Progenitor cell of endocrine pancreas (in vitro differentiated cells): ENCODE results near the gene DPP6. TPM values are rescaled to one million over a fixed set of nuclear protein-coding genes. Genes with fewer than 3 reads are reported as not detected.

Experiments
- DNase-seq: peaks from one replicate; pipeline ENCODE4 v3.0.0; 2021; ENCODE audit warnings: low spot score; ENCODE audit not compliant: unreplicated experiment
- H3K27ac Mint-ChIP-seq: 2 replicates; pipeline ENCODE4 v1.8.0; 2021; ENCODE audit warnings: mild to moderate bottlenecking, moderate library complexity, mixed read lengths
- H3K27me3 Mint-ChIP-seq: 2 replicates; pipeline ENCODE4 v1.8.0; 2021; ENCODE audit warnings: mixed read lengths
- H3K36me3 Mint-ChIP-seq: 2 replicates; pipeline ENCODE4 v1.8.0; 2022; ENCODE audit warnings: mixed read lengths; ENCODE audit not compliant: insufficient read depth
- H3K4me1 Mint-ChIP-seq: 2 replicates; pipeline ENCODE4 v1.8.0; 2021; ENCODE audit warnings: low read depth, mixed read lengths
- H3K4me3 Mint-ChIP-seq: 2 replicates; pipeline ENCODE4 v1.8.0; 2021; ENCODE audit warnings: low read depth, mild to moderate bottlenecking, moderate library complexity, mixed read lengths
- H3K9me3 Mint-ChIP-seq: 2 replicates; pipeline ENCODE4 v1.8.0; 2021; ENCODE audit warnings: low read depth, mixed read lengths
- total RNA-seq: library from RNA; stranded (reverse); gene quantifications from 2 replicates; pipeline ENCODE4 v1.2.1, GENCODE V29; 2021
- TF ChIP-seq, protein P1 (sequence below): fragments of 200-600 bp; sonication (generic); IDR thresholded peaks from one replicate; pipeline ENCODE4 v1.5.0; 2021; ENCODE audit warnings: antibody characterized with exemption, mild to moderate bottlenecking; ENCODE audit not compliant: unreplicated experiment

The DPP6 gene
- total RNA-seq, 1 donor from 2014 or later: 13.4 TPM

GRCh38 chr7:154767821-154768415 is 715.7 kb downstream of the DPP6 start:
- Mint-ChIP-seq H3K9me3 (no peaks in the 10 kb centered on the region), H3K27ac (no peak overlapping the region), H3K27me3 (peaks cover 5% of the 10 kb centered on the region), H3K36me3 (peaks cover 4% of the 10 kb centered on the region), H3K4me1 (no peaks in the 10 kb centered on the region), H3K4me3 (no peak overlapping the region)
- no peak for DNase-seq
- TF ChIP-seq, protein P1, sequence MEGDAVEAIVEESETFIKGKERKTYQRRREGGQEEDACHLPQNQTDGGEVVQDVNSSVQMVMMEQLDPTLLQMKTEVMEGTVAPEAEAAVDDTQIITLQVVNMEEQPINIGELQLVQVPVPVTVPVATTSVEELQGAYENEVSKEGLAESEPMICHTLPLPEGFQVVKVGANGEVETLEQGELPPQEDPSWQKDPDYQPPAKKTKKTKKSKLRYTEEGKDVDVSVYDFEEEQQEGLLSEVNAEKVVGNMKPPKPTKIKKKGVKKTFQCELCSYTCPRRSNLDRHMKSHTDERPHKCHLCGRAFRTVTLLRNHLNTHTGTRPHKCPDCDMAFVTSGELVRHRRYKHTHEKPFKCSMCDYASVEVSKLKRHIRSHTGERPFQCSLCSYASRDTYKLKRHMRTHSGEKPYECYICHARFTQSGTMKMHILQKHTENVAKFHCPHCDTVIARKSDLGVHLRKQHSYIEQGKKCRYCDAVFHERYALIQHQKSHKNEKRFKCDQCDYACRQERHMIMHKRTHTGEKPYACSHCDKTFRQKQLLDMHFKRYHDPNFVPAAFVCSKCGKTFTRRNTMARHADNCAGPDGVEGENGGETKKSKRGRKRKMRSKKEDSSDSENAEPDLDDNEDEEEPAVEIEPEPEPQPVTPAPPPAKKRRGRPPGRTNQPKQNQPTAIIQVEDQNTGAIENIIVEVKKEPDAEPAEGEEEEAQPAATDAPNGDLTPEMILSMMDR: no peak

- TF ChIP-seq, protein P1: no peak
- H3K4me3 Mint-ChIP-seq: no peak overlapping the region
- H3K36me3 Mint-ChIP-seq: peaks cover 4% of the 10 kb centered on the region
- no peak overlapping the region for H3K27ac Mint-ChIP-seq
- H3K4me1 Mint-ChIP-seq: no peaks in the 10 kb centered on the region
- peaks cover 5% of the 10 kb centered on the region for H3K27me3 Mint-ChIP-seq
- DNase-seq: no peak
- no peaks in the 10 kb centered on the region for H3K9me3 Mint-ChIP-seq
Measured at GRCh38 chr7:154769001-154769400, 716.8 kb downstream of the DPP6 start.

DNA sequence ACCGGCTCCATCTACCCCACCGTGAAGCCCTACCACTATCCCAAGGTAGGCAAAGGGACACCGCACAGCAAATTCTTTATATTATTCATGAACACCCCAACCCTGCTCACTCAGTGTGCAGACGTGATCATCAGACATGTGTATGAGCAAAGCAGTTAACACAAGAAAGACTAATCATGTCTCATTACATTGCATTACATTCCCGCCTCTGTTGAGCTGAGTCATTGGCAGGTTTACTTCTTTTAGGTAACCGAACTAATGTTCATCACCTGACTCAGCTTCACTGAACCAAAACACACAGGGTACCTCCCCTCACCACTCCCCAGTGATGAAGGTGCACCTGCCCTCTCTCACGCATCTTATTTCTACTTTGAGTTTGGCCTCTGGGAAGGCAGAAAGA is 717.3 kb downstream of the DPP6 start:
- Mint-ChIP-seq H3K27me3 (peaks cover 5% of the 10 kb centered on the region), H3K36me3 (peaks cover 4% of the 10 kb centered on the region)

DNA sequence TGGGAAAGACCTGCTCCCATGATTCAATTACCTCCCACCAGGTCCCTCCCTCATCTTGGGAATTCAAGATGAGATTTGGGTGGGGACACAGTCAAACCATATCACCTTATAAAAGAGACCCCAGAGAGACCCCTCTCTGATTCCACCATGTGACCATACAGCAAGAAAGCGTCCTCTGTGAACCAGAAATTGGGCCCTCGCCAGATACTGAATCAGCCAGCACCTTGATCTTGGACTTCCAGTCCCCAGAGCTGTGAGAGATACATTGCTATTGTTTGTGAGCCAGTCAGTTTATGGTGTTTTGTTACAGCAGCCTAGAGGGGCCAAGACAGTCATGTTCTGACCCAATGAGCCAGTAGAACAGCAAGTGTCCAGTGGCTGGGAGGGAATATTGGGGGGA is 718.2 kb downstream of the DPP6 start:
- Mint-ChIP-seq H3K27me3 (no peaks in the 10 kb centered on the region), H3K27ac (no peak overlapping the region), H3K36me3 (peaks cover 4% of the 10 kb centered on the region), H3K4me3 (no peak overlapping the region), H3K9me3 (no peaks in the 10 kb centered on the region), H3K4me1 (no peaks in the 10 kb centered on the region)
- TF ChIP-seq, protein P1: no peak
- DNase-seq: no peak

More for the DNA sequence above, 717.3 kb downstream of the DPP6 start:
- H3K9me3 Mint-ChIP-seq: no peaks in the 10 kb centered on the region
- TF ChIP-seq, protein P1: no peak
- no peaks in the 10 kb centered on the region for H3K4me1 Mint-ChIP-seq
- no peak overlapping the region for H3K27ac Mint-ChIP-seq
- DNase-seq: no peak
- H3K4me3 Mint-ChIP-seq: no peak overlapping the region

- H3K36me3 Mint-ChIP-seq: peaks cover 4% of the 10 kb centered on the region
- no peaks in the 10 kb centered on the region for H3K4me1 Mint-ChIP-seq
- TF ChIP-seq, protein P1: no peak
- H3K27me3 Mint-ChIP-seq: no peaks in the 10 kb centered on the region
- H3K9me3 Mint-ChIP-seq: no peaks in the 10 kb centered on the region
- no peak overlapping the region for H3K27ac Mint-ChIP-seq
- no peak for DNase-seq
- no peak overlapping the region for H3K4me3 Mint-ChIP-seq
Measured at GRCh38 chr7:154770962-154771361, 718.8 kb downstream of the DPP6 start.
